Measurements from ENCODE around the gene LAMP5.
A peak's percentile ranks its signal among the peaks of the same experiment; 100 is the strongest.

LAMP5 gene

GRCh38 chr20:9514461-9515213 lies at the start of gene LAMP5:
Gene LAMP5 (plus strand): TSS chr20:9514590. CDS start chr20:9514853, 263 bp downstream.
- DNase-seq, result peak; percentile 39

GRCh38 chr20:9467995-9468394 lies 46.4 kb upstream of the LAMP5 start:
- DNase-seq, result no peak

GRCh38 chr20:9474835-9475415 lies 39.5 kb upstream of the LAMP5 start:
- no peak for DNase-seq

- no peak for DNase-seq
Measured at GRCh38 chr20:9475456-9475855, 38.9 kb upstream of the LAMP5 start.

GRCh38 chr20:9476174-9476573 lies 38.2 kb upstream of the LAMP5 start:
- no peak for DNase-seq

GRCh38 chr20:9476637-9477036 lies 37.8 kb upstream of the LAMP5 start:
- no peak for DNase-seq

GRCh38 chr20:9478771-9479170 lies 35.6 kb upstream of the LAMP5 start:
- no peak for DNase-seq

GRCh38 chr20:9480066-9480465 lies 34.3 kb upstream of the LAMP5 start:
- DNase-seq, result no peak

- no peak for DNase-seq
Measured at GRCh38 chr20:9482180-9482579, 32.2 kb upstream of the LAMP5 start.

GRCh38 chr20:9483131-9483530 lies 31.3 kb upstream of the LAMP5 start:
- no peak for DNase-seq

- DNase-seq, result no peak
Measured at GRCh38 chr20:9485614-9486340, 28.6 kb upstream of the LAMP5 start.

GRCh38 chr20:9487231-9487630 lies 27.2 kb upstream of the LAMP5 start:
- no peak for DNase-seq

- DNase-seq, result no peak
Measured at GRCh38 chr20:9488063-9488462, 26.3 kb upstream of the LAMP5 start.

GRCh38 chr20:9490161-9490560 lies 24.2 kb upstream of the LAMP5 start:
- DNase-seq, result no peak

GRCh38 chr20:9490631-9491030 lies 23.8 kb upstream of the LAMP5 start:
- DNase-seq, result no peak

GRCh38 chr20:9491324-9491723 lies 23.1 kb upstream of the LAMP5 start:
- no peak for DNase-seq

- no peak for DNase-seq
Measured at GRCh38 chr20:9492067-9492466, 22.3 kb upstream of the LAMP5 start.

- DNase-seq, result no peak
Measured at GRCh38 chr20:9493803-9494202, 20.6 kb upstream of the LAMP5 start.

GRCh38 chr20:9495701-9496100 lies 18.7 kb upstream of the LAMP5 start:
- DNase-seq, result no peak

- DNase-seq, result no peak
Measured at GRCh38 chr20:9496155-9496554, 18.2 kb upstream of the LAMP5 start.

- no peak for DNase-seq
Measured at GRCh38 chr20:9498322-9498721, 16.1 kb upstream of the LAMP5 start.

GRCh38 chr20:9499126-9499899 lies 15.1 kb upstream of the LAMP5 start:
- DNase-seq, result no peak

- no peak for DNase-seq
Measured at GRCh38 chr20:9500121-9500520, 14.3 kb upstream of the LAMP5 start.
